GM12878 (cell line): Measurements from ENCODE around the gene ERC1.

Source experiments
- BACH1 ChIP-seq: fragments of 450-650 bp; IDR thresholded peaks from 2 replicates; pipeline ENCODE4 v1.6.1; 2017; ENCODE audit warnings: mild to moderate bottlenecking, borderline replicate concordance
- EED ChIP-seq: sonication (generic); IDR thresholded peaks from 2 replicates; pipeline ENCODE4 v1.6.1; 2016; ENCODE audit warnings: antibody characterized with exemption, low read depth
- EP300 ChIP-seq, 2 experiments: fragments of 150-350 bp in 1 of 2; IDR thresholded peaks; 2 replicates each; pipeline ENCODE4 v1.6.1; 2011 to 2012; ENCODE audit warnings: low read depth in 2 of 2, low read length in 2 of 2, borderline replicate concordance in 1 of 2, improper control_type of control experiment in 1 of 2, inconsistent platforms in 1 of 2; ENCODE audit not compliant: control insufficient read depth in 1 of 2
- EZH2 ChIP-seq: IDR thresholded peaks from 2 replicates; pipeline ENCODE4 v1.6.1; 2012; ENCODE audit warnings: low read depth, mild to moderate bottlenecking, control low read depth, inconsistent platforms, low read length, borderline replicate concordance; ENCODE audit not compliant: control insufficient read depth
- POLR2A ChIP-seq: IDR thresholded peaks from 2 replicates; pipeline ENCODE4 v1.6.1; 2011; ENCODE audit warnings: low read depth, mild to moderate bottlenecking, low read length
- POLR2AphosphoS5 ChIP-seq: IDR thresholded peaks from 2 replicates; pipeline ENCODE4 v1.6.1; 2011; ENCODE audit warnings: mild to moderate bottlenecking, low read length, inconsistent platforms
- ZNF274 ChIP-seq: IDR thresholded peaks from one replicate; pipeline ENCODE4 v1.8.0; 2011; ENCODE audit not compliant: insufficient read length, insufficient read depth
- ZNF592 ChIP-seq: fragments of 450-650 bp; IDR thresholded peaks from 2 replicates; pipeline ENCODE4 v1.6.1; 2017; ENCODE audit warnings: mild to moderate bottlenecking, moderate library complexity
- TF ChIP-seq, protein P1 (sequence below), 3 experiments: IDR thresholded peaks in 2 of 3; conservative IDR thresholded peaks in 1 of 3; 2 replicates each; pipeline ENCODE4 v1.5.1; 2011; ENCODE audit warnings: low read depth in 3 of 3, low read length in 3 of 3, mild to moderate bottlenecking in 3 of 3, control low read depth in 2 of 3, moderate library complexity in 2 of 3, inconsistent platforms in 1 of 3, mixed read lengths in 1 of 3; ENCODE audit not compliant: control insufficient read depth in 2 of 3, insufficient read depth in 1 of 3; ENCODE audit errors: extremely low read depth in 1 of 3

DNA sequence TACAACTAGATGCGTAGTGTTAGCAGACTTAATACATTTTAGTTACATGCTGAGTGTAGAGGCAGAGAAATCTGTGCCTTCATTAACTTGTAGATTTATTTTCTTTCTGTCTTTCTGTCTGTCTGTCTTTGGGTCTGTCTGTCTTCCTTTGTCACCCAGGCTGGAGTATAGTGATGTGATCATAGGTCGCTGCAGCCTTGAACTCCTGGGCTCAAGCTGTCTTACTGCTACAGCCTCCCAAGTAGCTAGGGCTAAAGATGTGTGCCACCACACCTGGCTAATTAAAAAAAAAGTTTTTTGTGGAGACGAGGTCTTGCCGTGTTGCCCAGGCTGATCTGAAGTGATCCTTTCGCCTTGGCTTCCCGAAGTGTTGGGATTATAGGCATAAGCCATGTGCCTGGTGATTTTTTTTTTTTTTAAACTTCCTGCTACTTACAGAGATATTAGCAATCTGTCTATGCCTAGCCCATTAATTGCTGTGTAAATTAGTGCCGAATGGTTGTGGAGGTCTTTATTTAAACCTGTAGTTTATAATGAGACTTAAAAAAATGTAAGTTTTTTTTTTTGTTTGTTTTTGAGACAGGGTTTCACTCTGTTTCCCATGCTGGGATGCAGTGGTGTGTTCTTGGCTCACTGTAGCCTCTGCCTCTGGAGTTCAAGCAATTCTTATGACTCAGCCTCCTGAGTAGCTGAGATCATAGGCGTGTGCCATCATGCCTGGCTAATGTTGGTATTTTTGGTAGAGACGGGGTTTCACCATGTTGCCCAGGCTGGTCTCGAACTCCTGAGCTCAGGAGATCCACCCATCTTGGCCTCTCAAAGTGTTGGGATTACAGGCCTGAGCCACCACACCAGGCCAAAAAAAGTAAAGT, 22.8 kb downstream of the ERC1 start:
- TF ChIP-seq EZH2 (no peak), POLR2AphosphoS5 (no peak), EP300 (IDR thresholded peaks at IDR 0.05; ENCODE audit: borderline replicate concordance in 1 of 2, control insufficient read depth in 1 of 2, low read depth in 2 of 2, low read length in 2 of 2) (no peak), BACH1 (no peak), EED (no peak), ZNF592 (no peak), POLR2A (no peak), ZNF274 (no peak)
- TF ChIP-seq, protein P1, sequence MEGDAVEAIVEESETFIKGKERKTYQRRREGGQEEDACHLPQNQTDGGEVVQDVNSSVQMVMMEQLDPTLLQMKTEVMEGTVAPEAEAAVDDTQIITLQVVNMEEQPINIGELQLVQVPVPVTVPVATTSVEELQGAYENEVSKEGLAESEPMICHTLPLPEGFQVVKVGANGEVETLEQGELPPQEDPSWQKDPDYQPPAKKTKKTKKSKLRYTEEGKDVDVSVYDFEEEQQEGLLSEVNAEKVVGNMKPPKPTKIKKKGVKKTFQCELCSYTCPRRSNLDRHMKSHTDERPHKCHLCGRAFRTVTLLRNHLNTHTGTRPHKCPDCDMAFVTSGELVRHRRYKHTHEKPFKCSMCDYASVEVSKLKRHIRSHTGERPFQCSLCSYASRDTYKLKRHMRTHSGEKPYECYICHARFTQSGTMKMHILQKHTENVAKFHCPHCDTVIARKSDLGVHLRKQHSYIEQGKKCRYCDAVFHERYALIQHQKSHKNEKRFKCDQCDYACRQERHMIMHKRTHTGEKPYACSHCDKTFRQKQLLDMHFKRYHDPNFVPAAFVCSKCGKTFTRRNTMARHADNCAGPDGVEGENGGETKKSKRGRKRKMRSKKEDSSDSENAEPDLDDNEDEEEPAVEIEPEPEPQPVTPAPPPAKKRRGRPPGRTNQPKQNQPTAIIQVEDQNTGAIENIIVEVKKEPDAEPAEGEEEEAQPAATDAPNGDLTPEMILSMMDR (IDR thresholded peaks at IDR 0.05 in 2 of 3, conservative IDR thresholded peaks at IDR 0.05 in 1 of 3; ENCODE audit: control insufficient read depth in 2 of 3, extremely low read depth in 1 of 3, insufficient read depth in 1 of 3, low read depth in 3 of 3, low read length in 3 of 3): no peak
